HG03378 (cell line): ENCODE results near the gene CXXC1.
"Not testable (repeated sequence)": the region's sequence is repeated elsewhere in the genome, so short reads cannot be mapped to it uniquely, and the experiment has no call there.

ENCODE experiments used
- ATAC-seq: cut with Tn5 transposase; IDR thresholded peaks from one replicate; pipeline ENCODE4 v1.9.1; 2021; ENCODE audit warnings: mild to moderate bottlenecking, moderate library complexity; ENCODE audit not compliant: unreplicated experiment

Gene CXXC1

GRCh38 chr18:50276452-50276851 is 11.0 kb downstream of the CXXC1 start:
- ATAC-seq: no peak

GRCh38 chr18:50275503-50276036 is 11.9 kb downstream of the CXXC1 start:
- ATAC-seq: no peak

GRCh38 chr18:50274941-50275340 is 12.6 kb downstream of the CXXC1 start:
- no peak for ATAC-seq

- no peak for ATAC-seq
Observed at GRCh38 chr18:50274044-50274442, 13.4 kb downstream of the CXXC1 start.

GRCh38 chr18:50273203-50274043 is 14.1 kb downstream of the CXXC1 start:
- no peak for ATAC-seq

GRCh38 chr18:50272568-50272967 is 14.9 kb downstream of the CXXC1 start:
- no peak for ATAC-seq

GRCh38 chr18:50268022-50268747 is 19.3 kb downstream of the CXXC1 start:
- ATAC-seq: peak; percentile 69

GRCh38 chr18:50266248-50266704 is 21.2 kb downstream of the CXXC1 start, which contains the start of gene CFAP53:
Gene CFAP53, minus strand, starts transcription at chr18:50266495. Its CDS starts 91 bp downstream, at chr18:50266404.
- ATAC-seq: peak; percentile 52

- no peak for ATAC-seq
Observed at GRCh38 chr18:50262977-50263376, 24.5 kb downstream of the CXXC1 start.

- ATAC-seq: no peak
Observed at GRCh38 chr18:50250935-50251334, 36.6 kb downstream of the CXXC1 start.

- ATAC-seq: no peak
Observed at GRCh38 chr18:50249576-50249975, 37.9 kb downstream of the CXXC1 start.

GRCh38 chr18:50247561-50247960 is 39.9 kb downstream of the CXXC1 start:
- no peak for ATAC-seq

GRCh38 chr18:50241768-50242167 is 45.7 kb downstream of the CXXC1 start:
- not testable (repeated sequence) for ATAC-seq

- no peak for ATAC-seq
Observed at GRCh38 chr18:50240080-50240563, 47.4 kb downstream of the CXXC1 start.

GRCh38 chr18:50232419-50232818 is 55.1 kb downstream of the CXXC1 start:
- no peak for ATAC-seq
